HG03457 (cell line): ENCODE results near the gene CARS2.
"Not testable (repeated sequence)": the region's sequence is repeated elsewhere in the genome, so short reads cannot be mapped to it uniquely, and the experiment has no call there.

Experiments used
- ATAC-seq: cut with Tn5 transposase; IDR thresholded peaks from one replicate; pipeline ENCODE4 v1.9.1; 2021; ENCODE audit warnings: moderate number of reproducible peaks; ENCODE audit not compliant: unreplicated experiment

CARS2 gene

GRCh38 chr13:110624766-110625756 is 80.9 kb downstream of the CARS2 start:
- ATAC-seq: no peak

- ATAC-seq: no peak
Observed at GRCh38 chr13:110620596-110620995, 85.3 kb downstream of the CARS2 start.

- no peak for ATAC-seq
Observed at GRCh38 chr13:110618780-110619179, 87.1 kb downstream of the CARS2 start.

- no peak for ATAC-seq
Observed at GRCh38 chr13:110618167-110618566, 87.7 kb downstream of the CARS2 start.

GRCh38 chr13:110617321-110618072 is 88.4 kb downstream of the CARS2 start:
- no peak for ATAC-seq

- ATAC-seq: peak; percentile 33
Observed at GRCh38 chr13:110616103-110617101, 89.5 kb downstream of the CARS2 start.

GRCh38 chr13:110615322-110616102 is 90.4 kb downstream of the CARS2 start, which contains the start of gene NAXD:
TSS of gene NAXD (plus strand) at chr13:110615545. CDS start at chr13:110615602, 57 bp downstream.
- ATAC-seq: peak; percentile 71

GRCh38 chr13:110615005-110615321 is 91.0 kb downstream of the CARS2 start:
- no peak for ATAC-seq

- ATAC-seq: no peak
Observed at GRCh38 chr13:110610955-110611595, 94.8 kb downstream of the CARS2 start.

- ATAC-seq: no peak
Observed at GRCh38 chr13:110607675-110608224, 98.2 kb downstream of the CARS2 start.

GRCh38 chr13:110606281-110606680 is 99.6 kb downstream of the CARS2 start:
- not testable (repeated sequence) for ATAC-seq

GRCh38 chr13:110605132-110605531 is 100.8 kb downstream of the CARS2 start:
- ATAC-seq: no peak

GRCh38 chr13:110600980-110601379 is 104.9 kb downstream of the CARS2 start:
- ATAC-seq: no peak

- no peak for ATAC-seq
Observed at GRCh38 chr13:110600261-110600819, 105.6 kb downstream of the CARS2 start.

GRCh38 chr13:110597041-110597689 is 108.8 kb downstream of the CARS2 start:
- no peak for ATAC-seq

- ATAC-seq: peak; percentile 85
Observed at GRCh38 chr13:110593430-110594130, 112.3 kb downstream of the CARS2 start.

GRCh38 chr13:110592665-110593064 is 113.3 kb downstream of the CARS2 start:
- ATAC-seq: no peak
